NCI-H2107 treated with DMSO at 0.1 percent for 48 hours (cell line): Measurements from ENCODE around the gene CXCR6.
A peak's percentile ranks its signal among the peaks of the same experiment; 100 is the strongest.

Experiments
- DNase-seq: peaks from one replicate; lab custom pipeline; 2025; ENCODE audit not compliant: unreplicated experiment; lab: John Stamatoyannopoulos, UW

CXCR6 gene

DNA sequence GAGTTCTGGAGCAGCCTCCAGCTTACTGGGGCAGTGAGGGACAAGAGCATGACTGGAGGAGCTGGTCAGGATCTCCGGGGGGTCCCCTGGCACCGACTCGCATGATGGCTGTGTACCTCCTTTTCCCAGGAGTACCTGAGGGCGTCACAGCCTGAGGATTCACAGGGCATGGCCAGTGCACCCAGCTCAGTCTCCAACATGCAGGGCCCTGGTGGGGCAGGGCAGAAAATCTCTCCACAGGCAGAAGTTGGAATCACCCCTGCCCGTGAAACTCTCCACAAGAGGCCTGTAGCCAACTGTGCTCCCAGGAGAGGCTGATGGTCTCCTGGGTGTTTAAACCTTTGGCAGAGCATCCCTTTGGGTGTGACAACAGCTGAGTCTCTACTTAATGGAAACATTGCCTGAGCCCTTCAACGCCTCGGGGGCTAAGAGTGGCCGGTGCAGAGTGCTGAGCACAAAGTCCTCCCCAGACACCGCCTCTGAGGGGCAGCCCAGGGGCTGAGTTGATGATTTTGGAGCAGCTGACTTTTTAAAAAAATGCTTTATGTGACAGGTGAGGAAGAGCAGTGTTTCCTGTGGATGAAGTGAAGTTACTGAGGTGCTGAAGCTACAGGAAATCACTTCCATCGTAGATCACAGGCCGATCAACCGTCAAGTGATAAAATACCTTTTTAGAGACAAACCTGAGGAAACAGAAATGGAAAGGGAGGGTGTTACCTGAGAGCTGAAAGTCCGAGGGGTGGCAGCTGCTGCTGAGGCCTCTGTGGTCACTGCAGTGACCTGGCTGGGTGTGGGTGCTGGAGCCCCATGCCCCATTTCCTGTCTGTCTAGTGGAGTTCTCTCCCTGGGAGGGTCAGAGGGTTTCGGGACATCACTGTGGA lies 21.9 kb upstream of the CXCR6 start:
- no peak for DNase-seq

DNA sequence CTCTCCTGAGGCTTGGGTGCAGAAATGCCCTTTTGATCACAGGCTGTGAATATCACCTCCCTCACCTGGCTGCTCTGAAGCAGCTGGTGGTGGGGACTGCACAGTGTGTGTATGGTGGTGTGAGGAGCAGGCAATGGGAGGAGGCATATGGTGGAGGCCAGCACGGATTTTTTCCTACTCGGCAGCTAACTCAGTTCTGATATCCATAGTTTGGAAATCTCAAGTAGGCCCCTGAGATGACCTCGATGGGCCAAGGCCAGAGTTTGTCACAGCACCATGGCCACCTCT lies 21.3 kb upstream of the CXCR6 start:
- no peak for DNase-seq

DNA sequence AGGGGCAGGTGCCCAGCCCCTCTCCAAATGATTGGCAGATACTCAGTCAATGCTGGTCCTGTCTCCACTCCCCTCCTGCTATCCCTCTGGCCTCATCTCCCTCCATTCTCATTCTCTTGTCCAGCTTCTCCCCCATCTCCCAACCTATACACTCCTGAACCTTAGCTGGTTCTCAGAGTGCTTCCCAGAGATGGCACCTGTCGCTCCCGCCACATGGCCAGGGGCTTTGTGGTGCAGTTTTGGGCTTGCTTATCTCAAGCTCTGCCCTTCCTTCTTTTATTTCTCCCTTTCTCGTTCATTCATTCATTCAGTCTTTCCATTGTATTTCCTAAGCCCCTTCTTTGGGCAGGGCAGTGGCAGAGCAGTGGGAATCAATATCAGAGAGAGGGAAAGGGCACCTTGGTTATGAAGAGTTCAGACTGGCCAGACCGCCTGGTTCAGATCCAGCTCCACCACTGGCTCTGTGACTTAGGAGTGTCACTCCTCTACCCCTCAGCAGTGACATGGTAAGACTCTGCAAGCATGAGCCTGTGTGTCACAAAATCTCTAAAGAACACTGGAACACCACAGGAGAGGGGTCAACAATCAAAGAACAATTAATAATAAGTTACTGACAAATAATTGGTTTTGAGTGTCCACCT lies 20.2 kb upstream of the CXCR6 start:
- no peak for DNase-seq

DNA sequence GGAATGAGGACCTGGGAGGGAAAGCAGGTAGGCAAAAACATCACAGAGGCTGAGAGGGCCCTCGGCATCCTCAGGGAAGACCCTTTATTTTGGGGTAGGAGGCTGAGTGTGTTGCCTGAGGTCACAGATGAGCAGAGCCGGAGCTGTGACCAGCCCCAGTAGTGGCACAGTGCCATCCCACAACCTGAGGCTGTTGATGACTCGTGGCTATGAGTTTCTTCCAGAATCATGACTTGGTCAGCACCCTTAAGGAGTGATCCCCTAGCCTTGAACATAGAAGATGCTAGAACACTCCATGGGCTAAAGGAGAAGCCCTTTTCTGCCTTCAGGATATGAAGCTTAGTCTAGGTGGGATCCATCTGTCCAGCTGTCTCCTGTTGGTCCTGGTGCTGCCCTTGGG lies 19.5 kb upstream of the CXCR6 start:
- no peak for DNase-seq

DNA sequence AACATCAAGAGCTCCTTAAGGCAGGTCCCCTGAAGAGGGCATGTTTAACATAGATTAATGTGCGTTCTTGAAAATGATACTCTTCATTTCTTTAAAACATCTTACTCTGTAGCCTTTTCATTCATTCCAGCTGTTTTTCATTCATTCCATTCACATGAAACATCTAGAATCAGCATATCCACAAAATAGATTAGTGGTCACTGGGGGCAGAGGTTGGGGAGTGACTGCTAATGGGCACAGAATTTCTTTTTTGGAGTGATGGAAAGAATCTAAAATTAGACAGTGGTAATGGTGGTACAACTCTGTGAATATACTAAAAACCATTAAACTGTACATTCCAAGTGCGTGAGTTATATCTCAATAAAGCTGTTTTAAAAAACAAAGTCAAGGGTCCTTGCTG lies 15.4 kb upstream of the CXCR6 start:
- DNase-seq, result no peak

DNA sequence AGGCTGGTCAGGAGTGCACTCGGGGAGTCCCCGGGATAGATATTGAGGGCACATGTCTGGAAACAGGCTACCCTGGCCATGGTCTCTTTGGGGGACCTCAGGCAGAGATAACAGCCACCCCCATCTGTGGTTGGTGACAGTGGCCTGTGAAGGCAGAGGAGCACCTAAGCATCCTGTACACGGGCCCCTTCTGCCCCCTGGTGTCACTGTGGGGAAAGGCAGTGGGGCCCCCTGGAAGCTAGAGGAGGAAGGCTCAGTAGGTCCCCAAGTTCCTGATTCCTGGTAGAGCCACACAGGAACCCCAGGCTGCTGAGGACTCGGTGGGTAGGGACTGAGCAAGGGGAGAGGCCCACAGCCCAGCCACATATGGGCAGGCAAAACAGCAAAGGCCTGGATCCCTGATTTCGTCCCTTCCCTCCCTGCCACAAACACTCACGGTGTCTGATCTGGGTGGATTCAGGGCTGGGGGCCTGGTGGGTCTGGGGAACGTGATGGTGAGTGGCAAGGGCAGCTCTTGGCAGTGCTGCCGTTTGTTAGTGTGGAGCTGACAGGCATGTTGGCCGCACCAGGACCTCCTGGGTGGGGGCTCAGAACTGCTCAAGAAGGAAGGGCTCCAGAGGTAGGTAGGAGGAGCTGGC lies 14.1 kb upstream of the CXCR6 start:
- DNase-seq, result no peak

DNA sequence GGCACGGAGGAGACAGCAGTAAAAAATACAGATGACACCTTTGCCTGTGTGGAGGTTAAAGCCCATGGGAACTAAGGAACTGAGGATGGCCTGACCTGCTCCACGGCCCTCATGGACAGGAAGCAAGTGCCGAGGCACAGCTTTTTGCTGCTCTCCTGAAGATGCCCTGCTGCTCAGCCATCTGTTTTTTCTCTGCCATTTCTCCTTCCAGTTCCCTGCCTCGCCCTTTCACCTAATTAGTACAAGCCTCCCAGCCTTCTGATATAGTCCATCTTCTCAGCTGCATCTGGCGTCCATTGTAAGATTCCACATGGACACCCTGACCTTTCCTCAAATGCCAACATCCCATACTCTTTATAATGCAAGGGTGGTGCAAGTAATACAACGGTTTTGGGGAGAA lies 11.8 kb upstream of the CXCR6 start:
- no peak for DNase-seq

DNA sequence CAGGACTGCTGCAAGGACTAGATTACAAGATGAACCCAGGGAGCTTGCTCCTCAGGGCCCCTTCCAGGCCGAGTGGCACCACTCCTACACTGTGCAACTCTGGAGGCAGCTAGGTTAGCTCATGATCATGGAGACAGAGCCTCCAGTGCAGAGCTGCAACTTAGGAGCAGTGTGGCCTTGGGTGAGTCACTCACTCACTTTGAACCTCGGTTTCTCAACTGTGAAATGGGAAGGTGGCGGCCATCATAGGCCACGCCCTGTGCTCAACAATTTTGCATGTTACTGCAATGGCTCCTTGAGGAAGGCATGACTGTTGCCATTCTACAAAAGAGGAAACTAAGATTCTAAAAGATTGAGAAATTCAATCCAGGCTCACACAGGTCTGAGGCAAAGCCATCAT lies 11.2 kb upstream of the CXCR6 start:
- no peak for DNase-seq

DNA sequence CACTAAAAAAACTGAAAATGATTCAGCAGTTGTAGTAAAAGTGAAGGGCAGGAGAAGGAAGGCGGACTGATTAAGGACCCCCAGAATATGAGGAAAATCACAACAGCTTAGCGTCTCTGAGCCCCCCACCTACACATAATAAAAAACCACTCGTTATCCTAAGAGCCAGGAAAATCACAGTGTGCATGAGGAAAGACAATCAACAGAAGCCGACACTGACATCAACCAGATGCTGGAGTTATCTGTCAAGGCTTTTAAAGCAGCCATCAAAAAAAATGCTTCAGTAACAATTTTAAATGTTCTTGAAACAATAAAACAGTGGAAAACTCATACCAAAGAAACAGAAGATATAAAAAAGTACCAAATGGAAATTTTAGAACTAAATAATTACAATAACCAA lies 9.7 kb upstream of the CXCR6 start:
- no peak for DNase-seq

DNA sequence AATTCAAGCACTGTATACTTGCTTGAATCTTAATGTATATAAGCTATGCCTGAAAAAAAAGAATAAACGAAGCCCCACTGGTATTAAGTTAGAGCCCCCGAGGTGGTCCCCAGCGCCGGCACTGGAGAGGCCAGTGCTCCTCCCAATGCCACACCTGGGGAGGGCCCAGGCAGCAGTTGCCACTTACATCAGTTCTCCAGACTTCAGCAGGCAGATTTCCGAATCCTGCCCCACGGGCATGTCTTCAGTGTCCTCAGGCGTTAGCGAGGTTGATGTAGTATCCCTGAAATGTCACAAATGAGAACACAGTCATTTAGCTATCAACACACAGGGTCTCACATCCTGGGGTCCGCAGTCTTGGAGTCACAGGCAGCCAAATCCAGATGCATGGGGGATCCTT lies 7.0 kb upstream of the CXCR6 start:
- no peak for DNase-seq

DNA sequence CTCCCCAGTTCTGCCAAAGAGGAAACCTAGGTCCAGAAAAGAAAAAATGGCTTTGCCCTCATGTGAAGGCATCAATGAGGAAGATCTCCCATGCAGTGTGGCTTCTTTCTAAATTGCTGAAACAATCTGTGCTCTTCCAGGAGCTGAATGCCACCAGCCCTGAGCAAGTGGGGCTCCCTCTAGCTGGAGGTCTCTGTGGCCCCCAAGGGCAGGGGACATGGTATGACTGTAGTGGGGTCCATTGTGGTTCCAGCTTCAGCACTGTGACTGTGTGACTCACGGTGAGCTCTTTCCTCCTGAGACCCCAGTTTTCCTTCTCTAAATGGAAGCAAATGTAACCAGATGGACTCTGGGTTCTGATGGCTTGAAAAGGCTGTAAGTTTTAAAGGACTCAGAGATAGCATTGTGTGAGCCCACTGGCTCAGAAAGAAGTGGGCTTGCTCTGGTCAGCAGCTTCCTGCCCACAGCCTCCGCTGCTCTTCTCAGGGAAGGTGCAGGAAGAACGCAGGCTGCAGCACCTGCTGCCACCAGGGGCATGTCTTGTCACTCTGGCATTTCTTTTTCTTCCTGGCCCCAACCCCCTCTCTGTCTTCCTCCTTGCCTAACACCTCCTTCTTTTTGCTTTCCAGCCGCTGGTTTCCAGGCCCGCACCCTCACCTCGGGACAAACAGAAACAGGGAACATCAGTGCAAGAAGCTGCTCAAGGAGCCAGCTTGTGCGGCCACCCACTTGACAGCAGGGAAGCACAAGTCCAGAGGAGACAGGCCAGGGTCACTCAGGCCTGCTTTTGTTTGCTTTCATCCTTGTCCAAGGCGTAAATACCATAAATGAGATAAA lies 5.8 kb upstream of the CXCR6 start:
- DNase-seq, result no peak

DNA sequence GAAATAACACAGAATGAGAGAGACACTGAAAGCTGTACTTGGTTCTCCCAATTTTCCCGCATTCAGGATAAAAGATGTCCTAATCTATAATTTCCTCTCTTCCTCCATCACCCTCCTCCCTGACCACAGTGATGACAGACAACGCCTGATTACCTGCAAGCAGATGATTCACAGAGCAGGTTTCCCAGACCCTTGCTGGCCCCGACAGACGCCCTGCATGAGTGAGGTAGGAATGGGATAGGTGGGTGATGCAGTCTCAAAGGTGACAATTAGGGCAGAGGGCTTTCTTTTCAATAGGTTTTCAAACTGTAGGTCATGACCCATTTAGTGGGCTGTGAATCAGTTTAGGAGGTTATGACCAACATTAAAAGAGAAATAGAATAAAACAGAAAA lies 5.2 kb upstream of the CXCR6 start:
- DNase-seq, result no peak

DNA sequence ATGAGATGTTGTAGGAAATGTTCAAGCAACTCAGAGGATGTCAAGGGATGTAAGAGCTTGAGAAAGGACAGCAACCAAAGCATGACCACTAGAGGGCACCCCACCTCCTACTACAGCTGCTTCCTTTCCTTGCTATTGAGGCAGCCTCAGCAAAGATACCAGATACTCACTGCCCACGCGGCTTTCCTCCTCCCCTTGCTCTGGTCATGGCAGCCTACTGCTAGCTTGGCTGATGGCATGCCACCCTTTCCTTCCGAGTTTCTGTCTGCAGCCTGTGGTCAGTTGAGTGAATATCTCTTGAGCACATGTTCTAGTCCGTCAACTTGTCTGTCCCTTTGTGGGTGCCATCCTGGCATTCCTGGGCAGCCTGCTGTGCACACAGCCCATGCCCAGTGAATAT lies 4.4 kb upstream of the CXCR6 start:
- peak; percentile 80 for DNase-seq

DNA sequence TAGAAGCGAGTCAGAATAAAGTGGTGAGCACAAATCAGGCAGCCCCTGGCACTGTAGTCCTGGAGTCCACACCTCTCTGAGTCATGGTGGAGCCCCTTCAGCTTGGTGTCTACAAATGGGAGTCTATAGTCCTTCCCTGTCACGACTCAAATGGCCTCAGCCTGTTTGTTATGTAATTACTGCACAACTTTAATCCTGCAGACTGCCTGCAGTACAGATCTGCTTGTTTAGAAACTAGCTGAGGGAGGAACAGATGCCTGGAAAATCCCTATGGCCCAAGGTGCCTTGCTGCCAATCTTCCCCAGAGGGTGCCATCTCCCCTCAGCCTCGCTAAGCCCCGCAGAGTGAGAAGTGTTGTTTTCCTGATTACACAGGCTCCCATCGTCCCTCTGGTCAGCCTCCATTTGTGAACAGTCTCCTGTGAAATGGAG lies 3.9 kb upstream of the CXCR6 start:
- no peak for DNase-seq

DNA sequence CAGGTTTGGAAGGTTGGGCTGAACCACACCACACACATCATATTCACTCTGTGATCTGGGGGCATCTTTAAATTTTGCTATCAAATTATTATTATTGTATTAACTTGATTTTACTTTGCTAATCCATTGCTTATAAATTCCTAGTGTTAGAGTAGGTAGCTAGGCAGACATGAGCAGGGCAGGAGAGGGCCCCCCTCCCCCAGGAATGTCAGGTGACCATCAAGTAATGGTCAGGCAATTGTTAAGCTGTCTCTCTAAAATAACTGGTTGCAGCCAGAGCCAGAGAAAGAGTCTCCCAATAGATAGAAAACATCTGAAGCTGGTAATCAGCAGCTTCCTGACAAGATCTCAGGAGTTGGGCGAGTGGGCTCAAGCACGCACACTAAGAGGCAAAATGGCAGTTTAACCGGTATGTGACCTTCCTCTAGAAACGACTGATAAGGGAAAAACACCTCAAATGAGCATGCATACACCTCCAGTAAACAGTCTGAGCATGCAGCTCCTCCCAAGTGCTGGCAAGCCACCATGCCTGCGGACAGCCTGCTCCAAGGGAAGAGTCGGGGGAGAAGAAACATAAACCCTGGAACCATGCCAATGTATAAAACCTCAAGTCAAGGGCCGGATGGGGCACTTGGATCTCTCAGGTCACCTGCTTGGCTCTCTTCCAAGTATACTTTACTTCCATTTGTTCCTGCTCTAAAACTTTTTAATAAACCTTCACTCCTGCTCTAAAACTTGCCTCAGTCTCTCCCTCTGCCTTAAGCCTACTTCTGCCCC lies 3.1 kb upstream of the CXCR6 start:
- DNase-seq, result no peak

DNA sequence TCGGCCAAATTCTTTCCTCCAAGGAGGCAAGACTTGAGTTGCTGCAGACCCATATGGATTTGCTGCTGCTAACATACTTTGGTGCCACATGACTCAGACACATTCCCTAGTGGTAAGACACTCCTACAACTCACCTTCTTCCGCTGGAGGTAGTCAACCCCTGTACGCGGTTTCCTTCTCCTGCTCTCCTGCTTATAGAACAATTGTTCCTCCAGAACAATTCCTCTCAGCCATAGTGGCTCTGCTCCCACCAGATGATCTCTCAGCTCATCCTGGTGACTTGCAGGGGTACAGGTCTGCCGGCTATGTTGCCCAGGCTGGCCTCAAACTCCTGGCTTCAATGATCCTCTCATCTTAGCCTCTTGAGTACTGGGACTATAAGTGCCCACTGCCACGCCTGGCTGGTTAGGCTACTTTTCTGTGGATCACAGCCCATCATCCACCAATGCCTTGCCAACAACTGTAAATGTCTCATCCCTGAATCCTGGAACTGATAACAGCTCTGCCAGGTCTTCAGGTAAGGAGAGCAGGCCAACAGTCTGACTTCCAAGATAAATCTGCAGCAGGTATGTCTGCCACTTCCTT lies 2.4 kb upstream of the CXCR6 start:
- DNase-seq, result no peak

DNA sequence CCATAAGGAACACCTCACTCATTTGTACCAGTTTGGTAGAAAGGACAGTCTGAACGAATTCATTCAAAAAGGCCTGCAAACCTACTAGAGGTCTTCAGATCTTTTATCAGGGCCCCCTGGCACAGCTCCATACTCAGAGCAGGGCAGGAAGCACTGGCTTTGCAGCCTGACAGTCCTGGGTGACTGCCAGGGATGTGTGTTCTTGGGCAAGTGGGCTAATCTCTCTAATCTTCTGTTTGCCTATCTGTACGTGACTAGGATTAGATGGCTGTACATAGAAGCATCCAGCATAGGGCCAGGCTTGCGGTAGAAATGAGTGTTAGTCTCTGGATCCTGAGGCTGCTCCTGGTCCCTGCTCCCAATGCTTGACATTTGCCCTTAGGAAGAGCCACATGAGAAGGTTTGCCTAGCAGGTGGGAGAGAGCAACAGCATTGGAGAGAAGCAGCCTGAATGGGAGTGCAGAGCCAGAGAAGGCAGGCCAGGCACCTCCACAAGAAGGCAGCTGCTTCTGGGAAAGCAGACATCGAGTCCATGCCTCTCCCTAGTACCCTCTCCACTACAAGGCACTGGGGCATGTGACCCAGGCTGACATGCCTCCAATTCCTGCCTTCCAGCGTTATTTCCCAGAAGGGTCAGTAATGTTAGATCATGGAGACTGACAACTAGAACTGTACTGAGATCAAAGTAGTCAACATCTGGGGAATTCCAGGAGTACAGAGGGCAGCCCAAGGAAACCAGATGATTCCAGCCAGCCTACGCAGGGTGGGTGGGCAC lies 1.0 kb upstream of the CXCR6 start:
- DNase-seq, result no peak

DNA sequence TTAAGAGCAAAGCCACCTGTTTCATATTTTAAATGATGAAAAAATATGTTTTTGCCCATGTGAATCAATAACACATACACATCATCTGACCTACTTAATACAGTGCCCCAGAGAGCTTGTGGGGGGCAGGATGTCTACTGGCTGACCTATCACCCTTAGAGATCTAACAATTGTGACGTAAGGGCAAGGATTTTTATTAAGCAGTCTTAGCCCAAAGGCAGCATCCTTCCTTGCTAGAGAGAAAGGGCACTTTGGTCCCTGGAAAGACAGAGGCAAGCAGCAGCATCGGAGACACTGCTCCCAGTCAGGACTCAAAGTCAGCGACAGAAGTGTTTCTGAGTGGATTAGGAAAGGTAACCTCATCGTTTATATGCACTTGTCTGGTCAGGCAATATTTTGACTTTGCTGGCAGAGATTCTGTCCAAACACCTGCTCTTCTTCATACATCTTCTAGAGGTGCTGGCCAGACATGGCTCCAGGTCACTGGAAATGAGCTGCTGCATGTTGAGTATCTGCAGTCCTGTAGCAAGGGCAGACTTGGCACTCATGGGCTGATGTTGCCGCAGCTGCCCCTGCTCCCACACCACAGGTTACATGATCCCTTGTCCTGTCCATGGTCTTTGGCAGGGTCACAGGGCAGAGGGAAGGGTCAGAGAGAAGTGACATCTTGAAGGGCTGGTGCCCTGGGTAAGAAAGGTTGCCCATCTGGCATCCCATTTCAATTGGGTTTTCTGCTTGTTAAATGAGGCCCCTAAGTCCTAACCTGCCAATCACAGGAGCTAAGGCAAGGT lies 1.8 kb downstream of the CXCR6 start:
- DNase-seq, result no peak

DNA sequence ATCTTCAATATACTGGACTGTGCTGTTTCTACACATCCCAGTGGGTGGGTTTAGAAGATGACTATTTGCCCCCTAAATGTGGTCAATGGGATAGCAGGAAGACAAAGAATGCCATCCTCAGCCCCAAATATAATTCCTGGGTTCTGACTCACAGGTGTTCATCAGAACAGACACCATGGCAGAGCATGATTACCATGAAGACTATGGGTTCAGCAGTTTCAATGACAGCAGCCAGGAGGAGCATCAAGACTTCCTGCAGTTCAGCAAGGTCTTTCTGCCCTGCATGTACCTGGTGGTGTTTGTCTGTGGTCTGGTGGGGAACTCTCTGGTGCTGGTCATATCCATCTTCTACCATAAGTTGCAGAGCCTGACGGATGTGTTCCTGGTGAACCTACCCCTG lies 3.0 kb downstream of the CXCR6 start:
- no peak for DNase-seq
